OCI-LY3 (cell line): ENCODE data around the gene KCNK6.

Experiments
- CTCF ChIP-seq: fragments of 200-600, 300-600 bp; sonication (generic); IDR thresholded peaks from 2 replicates; pipeline ENCODE4 v1.5.1; 2014; ENCODE audit warnings: antibody characterized with exemption, low read length, low read depth
- EZH2phosphoT487 ChIP-seq: fragments of 200-600 bp; shearing (Covaris generic); IDR thresholded peaks from 2 replicates; pipeline ENCODE4 v1.6.1; 2018; ENCODE audit warnings: antibody characterized with exemption, mixed run types, low read depth

DNA sequence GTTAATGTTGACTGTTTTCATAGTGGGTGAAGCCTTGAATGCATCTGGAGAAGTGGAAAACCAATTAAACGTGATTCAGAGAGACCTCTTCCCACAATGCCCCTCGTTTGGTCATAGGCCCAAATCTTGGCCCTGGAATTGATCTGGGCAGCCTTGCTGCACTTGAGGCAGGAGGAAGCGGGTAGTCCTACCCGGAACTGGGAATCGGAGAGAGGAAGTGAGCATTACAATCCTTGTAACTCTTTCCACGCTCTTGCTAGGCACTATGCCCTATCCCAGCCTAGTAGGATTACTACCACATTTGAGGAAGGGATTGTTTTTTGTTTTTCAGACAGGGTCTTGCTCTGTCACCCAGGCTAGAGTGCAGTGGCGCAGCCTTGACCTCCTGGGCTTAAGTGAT is 3.6 kb downstream of the KCNK6 start:
- TF ChIP-seq CTCF, result no peak
- no peak for TF ChIP-seq EZH2phosphoT487
